GM19238 (cell line): ENCODE data around the gene HYAL2.

Experiments used
- DNase-seq: peaks from one replicate; pipeline ENCODE4 v3.0.0; 2011; ENCODE audit warnings: low spot score; ENCODE audit not compliant: insufficient read length

HYAL2 gene

DNA sequence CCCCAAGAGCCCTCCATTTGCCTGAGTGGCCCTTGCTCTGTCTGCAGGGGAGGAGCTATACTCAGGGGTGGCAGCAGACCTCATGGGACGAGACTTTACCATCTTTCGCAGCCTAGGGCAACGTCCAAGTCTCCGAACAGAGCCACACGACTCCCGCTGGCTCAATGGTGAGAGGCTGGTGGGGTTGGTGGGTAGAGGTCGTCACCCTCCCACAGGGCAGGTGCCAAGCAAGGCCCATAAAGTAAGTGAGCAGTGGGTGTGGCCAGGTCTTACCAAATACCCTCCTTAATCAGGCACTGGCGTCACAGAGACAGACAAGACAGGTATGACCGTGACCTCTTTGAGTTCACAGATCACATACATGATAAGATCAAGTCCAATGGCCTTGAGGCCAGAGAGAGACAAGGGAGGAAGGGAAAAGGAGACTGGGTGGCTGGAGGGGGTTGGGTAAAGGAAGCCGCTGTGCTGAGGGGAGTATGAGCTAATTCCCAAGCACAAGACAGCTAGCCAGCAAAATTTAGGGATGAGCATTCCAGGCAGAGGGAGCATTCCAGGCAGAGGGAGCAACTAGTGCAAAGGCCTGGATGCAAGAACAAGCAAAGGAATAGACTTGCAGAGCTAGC is 51.1 kb downstream of the HYAL2 start:
- DNase-seq = no peak

DNA sequence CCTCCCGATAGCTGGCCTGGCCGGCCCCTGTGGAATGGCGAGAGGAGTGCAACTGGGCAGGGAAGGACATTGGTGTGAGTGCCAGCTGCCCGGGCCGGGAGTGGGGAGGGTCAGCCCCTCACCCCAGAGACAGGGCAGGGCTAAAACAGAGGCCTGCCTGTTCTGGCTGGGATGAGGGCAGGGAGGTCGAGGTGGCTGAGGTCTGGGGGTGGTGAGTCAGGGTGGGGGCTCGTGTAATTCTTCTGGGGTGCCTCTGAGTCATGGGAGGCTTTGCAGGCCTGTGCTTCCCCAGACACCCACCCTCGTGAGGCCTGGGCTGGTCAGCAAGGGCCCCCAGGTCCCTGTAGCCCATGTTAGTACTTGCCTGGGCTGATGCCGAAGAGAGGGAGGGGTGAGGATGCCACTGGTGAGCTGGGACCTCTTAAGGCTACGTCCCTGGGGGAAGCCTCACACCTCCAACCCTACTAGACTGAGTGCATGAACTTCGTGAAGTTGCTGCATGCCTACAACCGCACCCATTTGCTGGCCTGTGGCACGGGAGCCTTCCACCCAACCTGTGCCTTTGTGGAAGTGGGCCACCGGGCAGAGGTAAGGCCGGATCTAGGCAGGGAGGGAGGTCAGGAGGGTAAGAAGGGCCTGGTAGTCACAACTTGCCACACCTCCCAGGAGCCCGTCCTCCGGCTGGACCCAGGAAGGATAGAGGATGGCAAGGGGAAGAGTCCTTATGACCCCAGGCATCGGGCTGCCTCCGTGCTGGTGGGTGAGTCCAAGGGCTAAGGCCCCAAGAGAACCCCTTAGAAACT is 51.9 kb downstream of the HYAL2 start:
- no peak for DNase-seq

DNA sequence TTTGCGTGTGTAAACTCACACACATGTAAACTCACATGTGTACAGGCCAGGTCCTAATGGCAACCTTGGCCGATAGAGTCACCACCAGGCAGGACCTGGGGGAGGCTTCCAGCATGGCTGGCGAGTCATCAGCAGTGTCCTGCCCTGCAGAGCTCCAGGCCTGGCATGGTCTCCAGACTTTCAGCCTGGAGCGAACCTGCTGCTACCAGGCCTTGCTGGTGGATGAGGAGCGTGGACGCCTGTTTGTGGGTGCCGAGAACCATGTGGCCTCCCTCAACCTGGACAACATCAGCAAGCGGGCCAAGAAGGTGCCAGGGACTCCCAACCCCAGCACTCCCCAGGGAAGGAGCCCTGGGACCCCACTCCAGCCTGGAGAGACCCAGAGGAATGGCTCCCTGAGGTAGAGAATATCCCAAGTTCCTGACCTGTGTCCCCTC is 52.5 kb downstream of the HYAL2 start:
- no peak for DNase-seq

DNA sequence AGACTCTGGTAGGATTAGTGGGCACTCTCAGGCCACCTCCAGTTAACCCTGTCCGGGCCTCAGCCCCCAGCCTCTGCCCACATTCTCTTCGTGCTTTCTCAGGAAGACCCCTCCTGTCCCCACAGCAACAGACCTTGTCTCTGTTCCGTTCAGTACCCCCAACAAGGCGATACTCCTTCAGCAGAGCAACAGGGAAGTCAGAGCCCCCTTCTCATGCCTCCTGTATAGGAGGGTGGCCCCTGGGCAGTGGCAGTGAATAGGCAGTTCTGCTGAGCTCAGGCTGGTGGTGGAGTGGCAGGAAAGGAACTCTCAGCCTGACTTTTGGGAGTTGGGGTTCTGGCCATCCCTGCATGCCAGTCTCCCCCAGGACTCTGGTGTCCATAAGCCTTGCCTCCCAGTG is 53.1 kb downstream of the HYAL2 start:
- DNase-seq = no peak

DNA sequence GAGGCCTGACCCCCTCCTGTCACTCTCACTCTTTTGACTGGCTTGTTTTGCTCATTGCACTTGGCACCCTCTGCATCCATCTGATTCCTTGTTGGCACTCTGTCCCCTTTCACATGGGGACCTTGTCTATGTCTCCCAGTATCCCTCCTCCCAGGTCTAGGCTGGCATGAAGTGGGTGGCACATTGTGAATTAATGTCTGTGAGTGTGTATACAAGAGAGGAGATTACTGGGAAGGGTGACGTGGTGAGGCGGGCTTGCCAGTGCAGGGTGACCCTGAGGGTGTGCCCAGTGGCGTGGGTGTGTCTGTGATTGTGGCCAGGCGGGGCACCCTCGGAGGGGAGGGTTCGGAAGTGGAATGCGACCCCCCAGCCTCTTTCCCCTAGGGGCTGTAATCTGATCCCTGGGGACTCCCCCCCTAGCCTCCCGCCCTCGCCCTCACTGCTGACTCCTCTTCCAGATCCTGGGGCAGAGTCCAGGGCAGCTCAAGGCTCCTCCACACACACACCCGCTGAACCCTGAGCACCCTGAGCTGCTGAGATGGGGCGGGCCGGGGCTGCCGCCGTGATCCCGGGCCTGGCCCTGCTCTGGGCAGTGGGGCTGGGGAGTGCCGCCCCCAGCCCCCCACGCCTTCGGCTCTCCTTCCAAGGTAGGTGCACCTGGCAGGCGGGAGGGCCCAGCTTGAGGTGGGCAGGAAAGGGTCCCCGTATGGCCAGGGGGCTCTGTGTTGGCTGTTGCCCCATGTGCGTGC is 53.7 kb downstream of the HYAL2 start, which contains the start of gene SEMA3B:
SEMA3B (plus strand) TSS at position 445 of the 749 bp plus-strand sequence; CDS start at position 539, 94 bp downstream.
- DNase-seq = no peak

DNA sequence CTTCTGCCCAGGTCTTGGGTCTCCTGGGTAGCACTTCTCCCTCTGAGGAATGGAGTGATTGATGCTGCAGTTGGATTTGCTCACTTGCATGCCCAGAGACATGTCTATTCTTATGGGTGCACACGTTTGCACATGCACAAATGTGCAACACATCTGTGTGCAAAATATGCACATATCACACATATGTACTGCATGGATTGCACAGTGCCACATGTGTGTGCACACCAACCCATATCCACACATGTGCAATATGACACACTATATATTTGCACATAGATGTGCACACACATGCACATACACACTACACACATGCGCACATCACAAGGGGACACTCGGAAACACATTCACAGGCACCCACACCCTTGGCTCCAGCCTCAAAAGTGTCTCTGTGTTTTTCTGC is 54.3 kb downstream of the HYAL2 start:
- DNase-seq = no peak
